Measurements from ENCODE around the gene CCDC39. TPM values are rescaled to one million over a fixed set of nuclear protein-coding genes. Genes with fewer than 3 reads are reported as not detected.

The CCDC39 gene
- total RNA-seq (2022; extraction: Qiagen RNA extraction): not detected in 5 replicates

GRCh38 chr3:180679178-180680096 is at the start of gene CCDC39:
Gene CCDC39 (minus strand): TSS chr3:180679489. CDS start chr3:180679380, 109 bp downstream.

GRCh38 chr3:180601688-180602666 is 77.3 kb downstream of the CCDC39 start, which contains the start of gene TTC14:
Gene TTC14 (plus strand): TSS chr3:180602163. CDS start chr3:180602262, 99 bp downstream.

Other genes starting within 250 kb of the CCDC39 start
- 11.3 to 16.4 TPM (median 12.7 TPM) in 5 replicates for gene TTC14, start 77.3 kb downstream of the CCDC39 start, total RNA-seq (2022; extraction: Qiagen RNA extraction)
- gene FXR1, start 233.2 kb upstream of the CCDC39 start, total RNA-seq (2022; extraction: Qiagen RNA extraction): 58.2 to 92.4 TPM (median 70.5 TPM) in 5 replicates

Measured in A549 treated with AZD2906 at 1 μM for 4 hours (cell line).